GM19372 (cell line): ENCODE results near the gene PPP2R5E.
A peak's percentile ranks its signal among the peaks of the same experiment; 100 is the strongest.
"Not testable (repeated sequence)": the region's sequence is repeated elsewhere in the genome, so short reads cannot be mapped to it uniquely, and the experiment has no call there.

Experiments used
- ATAC-seq: cut with Tn5 transposase; IDR thresholded peaks from one replicate; pipeline ENCODE4 v1.9.1; 2021; ENCODE audit warnings: mild to moderate bottlenecking, low read depth, moderate library complexity; ENCODE audit not compliant: unreplicated experiment

Gene PPP2R5E

GRCh38 chr14:63392236-63392635 lies 150.9 kb downstream of the PPP2R5E start:
- no peak for ATAC-seq

- ATAC-seq: no peak
Observed at GRCh38 chr14:63388766-63389431, 154.3 kb downstream of the PPP2R5E start.

- no peak for ATAC-seq
Observed at GRCh38 chr14:63387711-63388110, 155.5 kb downstream of the PPP2R5E start.

GRCh38 chr14:63383776-63384367 lies 159.3 kb downstream of the PPP2R5E start:
- peak; percentile 89 for ATAC-seq

DNA sequence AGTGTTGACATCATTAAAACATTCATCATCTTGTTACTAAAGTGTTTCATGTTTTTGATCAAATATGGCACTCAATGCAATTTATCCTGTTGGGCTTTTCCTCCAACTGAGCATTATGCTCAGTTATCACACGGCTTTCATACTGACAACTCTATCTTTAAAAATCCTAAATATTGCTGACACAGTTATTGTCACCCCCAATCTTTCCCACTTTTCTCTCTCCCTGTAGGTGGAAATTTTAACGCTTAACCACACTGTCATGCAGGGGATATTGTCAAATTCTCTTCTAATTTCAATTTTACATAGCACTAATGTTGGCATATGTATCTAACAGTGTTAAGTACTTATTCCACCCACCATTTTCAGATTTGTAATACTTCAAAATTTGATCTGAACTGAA lies 164.7 kb downstream of the PPP2R5E start:
- no peak for ATAC-seq

DNA sequence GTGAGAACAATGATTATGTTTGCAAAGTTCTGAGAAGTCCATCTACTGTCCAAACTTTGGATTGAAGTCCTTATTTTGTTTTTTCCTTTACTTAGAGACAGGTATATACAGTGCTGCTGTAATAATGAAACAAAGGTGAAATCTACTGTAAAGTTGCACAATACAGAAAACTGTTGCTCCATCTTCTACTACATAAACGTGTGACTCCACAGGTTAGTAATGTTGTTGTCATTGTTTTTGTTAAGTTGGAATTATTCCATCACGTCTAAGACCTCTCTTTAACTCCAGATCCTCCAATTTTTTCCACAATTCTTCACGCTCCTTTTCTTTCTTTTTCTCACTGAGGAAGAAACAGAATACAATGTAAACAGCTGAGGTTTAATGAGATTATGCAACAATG lies 167.4 kb downstream of the PPP2R5E start:
- ATAC-seq: no peak

- not testable (repeated sequence) for ATAC-seq
Observed at GRCh38 chr14:63371613-63372012, 171.6 kb downstream of the PPP2R5E start.

DNA sequence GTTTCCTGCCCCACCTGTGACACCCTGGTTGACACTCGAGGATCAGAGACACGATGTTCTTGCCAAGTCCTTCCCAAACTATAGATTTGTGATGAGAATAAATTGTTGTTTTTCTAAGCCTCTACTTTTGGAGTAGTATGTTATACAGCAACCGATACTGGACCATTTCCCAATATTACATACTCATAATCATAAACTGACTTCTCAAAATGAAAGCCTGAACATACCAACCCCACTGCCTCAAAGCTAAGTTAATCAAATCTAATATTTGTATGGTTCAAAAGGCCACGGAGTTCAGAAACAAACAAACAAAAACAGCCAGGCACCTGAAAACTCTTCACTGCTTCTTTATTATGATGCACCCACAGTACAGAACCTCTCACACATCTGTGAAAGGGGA lies 172.1 kb downstream of the PPP2R5E start:
- ATAC-seq: no peak

DNA sequence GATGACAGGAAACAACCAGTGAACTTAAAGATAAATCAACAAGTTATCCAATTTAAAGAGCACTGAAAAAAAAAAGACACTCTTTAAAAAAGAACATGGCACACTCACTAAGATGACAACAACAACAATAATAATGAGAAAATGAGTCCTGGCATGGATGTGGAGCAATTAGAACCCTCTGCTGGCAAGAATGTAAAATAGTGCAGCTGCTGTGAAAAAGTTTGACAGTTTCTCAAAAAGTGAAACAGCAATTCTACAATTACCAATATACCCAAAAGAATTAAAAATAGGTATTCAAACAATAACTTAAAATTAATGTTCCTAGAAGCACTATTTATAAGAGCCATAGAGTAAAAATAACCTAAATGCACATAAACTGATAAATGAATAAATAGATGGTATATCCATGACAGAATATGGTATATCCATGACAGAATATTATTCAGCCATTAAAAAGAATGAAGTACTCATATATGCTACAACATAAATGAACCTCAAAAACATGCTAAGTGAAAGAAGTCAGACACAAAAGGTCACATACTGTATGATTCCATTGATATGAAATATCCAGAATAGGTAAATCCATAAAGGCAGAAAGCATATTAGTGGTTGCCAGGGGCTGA lies 175.3 kb downstream of the PPP2R5E start:
- no peak for ATAC-seq

DNA sequence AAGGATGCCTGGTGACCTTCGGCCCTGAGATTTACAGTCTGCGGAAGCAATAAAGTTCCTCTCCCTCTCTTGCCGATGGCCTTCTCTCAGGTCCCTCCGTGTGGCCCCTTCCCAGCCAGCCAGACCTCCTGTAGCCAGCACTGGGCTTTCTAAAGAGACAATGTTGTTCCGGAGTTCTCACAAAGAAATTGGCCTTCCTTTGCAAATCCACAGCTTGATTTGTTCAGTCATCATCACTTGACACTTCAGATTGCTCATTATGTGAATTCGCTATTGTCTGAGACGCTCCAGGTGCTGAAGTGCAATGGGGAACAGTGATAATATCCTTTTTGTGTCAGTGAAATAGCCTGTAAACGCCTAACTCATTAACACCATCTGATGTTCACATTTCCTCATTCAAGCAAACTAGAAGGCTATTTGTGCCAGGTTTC lies 180.8 kb downstream of the PPP2R5E start:
- ATAC-seq: no peak

DNA sequence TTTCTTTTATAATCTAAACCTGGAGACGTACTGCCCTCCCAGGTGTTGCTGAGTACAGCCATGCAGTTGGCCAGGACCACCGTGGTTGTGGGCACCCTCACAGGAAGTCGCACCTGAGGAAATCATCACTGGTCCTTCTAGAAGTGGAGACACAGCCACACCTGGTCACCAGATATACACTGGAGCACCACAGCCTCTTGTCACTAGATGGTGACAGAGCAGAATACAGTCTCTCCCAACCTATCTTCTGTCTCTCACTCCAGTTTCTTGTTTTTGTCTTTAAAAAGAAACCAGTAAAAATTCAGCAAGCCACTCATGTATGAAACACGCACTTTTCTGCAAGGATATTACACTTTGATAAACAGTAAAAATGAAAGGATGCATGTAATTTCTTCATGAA lies 181.4 kb downstream of the PPP2R5E start:
- no peak for ATAC-seq

- no peak for ATAC-seq
Observed at GRCh38 chr14:63357841-63358240, 185.3 kb downstream of the PPP2R5E start.

DNA sequence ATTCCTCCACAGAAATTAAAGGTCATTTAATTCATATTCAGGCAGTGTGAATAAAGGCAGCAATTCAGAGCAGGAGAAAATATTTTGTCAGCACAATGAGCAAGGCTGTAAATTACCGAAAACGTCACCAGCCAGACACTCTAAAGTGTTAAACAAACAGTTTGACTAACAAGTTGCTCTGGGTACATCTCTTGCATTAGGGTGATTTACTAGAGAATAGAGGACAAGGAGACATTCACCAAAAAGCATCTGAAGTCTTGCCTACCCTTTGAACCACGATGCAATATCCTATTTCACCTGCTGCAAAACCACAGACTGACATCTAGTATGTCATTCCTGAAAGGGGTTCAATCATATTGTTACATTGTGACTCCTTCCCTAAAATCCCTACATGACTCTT lies 197.4 kb downstream of the PPP2R5E start:
- no peak for ATAC-seq

GRCh38 chr14:63344336-63344735 lies 198.8 kb downstream of the PPP2R5E start:
- no peak for ATAC-seq

DNA sequence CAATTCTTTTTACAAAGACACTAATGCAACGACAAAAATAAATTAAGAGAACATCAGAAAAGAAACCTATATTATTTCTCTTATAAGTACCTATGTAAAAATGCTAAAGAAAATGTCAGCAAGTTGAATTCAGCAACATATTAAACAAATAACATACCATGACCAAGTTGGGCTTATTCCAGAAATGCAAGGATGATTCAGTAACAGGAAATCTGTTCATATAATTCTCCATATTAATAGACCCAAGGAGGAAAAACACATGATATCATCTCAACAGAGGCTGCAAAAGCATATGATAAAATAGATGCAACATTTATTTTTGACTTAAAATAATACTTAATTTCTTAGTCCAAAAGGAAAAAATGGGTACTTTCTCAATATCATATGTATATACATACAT lies 199.3 kb downstream of the PPP2R5E start:
- no peak for ATAC-seq

DNA sequence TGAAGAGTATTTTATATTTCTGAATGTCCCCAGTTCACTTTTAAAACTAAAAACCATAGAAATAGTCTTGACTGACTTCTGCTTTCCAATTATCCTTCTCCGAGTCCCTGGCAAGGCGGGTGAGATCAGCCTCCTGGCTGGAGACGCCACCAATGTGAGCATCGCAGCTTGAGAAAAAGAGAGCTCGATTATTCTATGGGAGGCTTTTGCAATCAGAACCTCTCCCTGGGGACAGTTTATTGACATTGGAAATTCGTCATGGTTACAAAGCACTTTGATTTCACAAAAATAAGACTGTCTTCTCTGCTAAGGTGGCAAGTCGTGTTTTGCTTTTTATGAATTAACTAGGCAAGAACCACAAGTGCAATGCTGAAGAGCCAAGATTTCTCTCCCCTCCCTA lies 200.8 kb downstream of the PPP2R5E start:
- ATAC-seq: no peak

DNA sequence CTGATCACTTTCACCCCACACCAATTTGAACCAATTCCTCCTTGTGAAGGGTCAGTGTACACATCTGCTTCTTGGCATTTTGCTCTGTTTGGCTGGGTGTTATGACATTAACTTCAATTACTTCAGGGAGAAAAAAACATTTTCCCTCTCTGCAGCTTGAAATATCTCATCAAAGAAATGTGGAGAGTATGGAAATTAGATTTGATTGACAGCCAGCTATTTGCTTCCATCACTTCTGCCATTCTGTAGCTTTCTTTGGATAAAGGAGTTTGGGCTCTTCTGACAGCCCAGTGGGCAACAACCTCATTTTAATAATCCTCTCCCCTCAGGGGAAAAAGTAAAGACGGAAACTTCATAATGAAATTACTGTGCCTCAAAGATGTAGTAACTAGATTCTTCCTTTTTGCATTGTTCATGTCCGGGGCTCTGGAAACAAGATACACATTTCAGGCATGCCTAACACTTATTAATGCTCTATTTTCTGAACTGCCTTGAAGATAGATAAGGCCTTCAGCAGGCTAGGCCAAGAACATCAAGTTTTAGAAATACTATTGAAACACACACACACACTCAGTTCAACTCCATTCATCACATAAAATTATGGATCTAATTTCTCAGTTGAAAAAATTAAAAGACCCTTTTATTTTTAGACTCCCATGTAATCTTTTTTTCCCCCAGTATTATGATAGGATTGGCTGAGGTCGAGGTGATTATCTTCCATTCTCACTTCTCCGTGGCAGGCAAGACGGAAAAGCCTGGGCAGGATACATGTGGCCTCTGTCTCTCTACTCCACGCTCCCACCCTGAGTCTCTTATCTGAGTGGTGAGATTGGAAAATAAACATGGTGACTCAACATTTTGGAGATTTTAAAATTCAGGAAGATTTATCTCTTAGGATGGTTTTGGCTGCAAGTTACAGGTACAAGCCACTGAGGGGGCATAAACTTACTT lies 214.1 kb downstream of the PPP2R5E start:
- no peak for ATAC-seq

DNA sequence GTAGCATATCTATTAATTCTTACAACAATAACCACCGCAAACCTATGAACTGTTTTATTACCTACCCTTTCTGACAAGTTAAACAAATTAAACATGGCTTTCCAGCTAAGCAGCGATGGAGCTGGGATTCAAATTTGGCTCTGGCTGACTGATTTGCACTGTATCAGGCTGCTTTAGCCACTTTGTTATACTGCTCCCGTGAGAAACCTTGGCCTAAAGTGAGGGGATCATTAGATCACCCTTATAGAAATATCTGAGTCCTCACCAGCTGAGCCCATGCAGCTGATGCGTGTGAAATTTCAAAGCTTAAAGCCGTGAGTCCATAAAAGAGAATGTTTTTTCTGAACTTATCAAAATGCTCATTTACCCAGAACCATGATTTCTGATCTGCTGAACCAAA lies 216.3 kb downstream of the PPP2R5E start:
- no peak for ATAC-seq

- ATAC-seq: no peak
Observed at GRCh38 chr14:63322897-63323573, 220.1 kb downstream of the PPP2R5E start.

DNA sequence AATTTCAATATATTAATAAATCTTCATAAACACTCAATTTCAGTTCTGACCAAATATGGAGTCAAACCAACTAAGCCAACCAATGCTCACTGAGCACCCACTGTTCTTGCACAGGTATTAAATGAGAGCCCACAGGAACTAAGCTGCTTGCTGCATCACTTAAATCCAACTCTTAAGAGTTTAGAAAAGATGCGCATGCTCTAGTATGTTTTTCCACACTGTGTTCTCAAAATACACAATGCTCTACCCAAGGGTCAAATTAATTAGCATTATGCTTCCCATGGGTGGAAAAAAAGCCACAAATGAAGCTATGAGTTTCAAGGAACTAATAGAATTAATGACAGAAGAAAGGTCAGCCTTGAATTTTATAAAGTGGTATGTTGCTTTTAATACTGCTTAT lies 220.7 kb downstream of the PPP2R5E start:
- ATAC-seq: no peak
